Progenitor cell of endocrine pancreas (in vitro differentiated cells): ENCODE data around the gene CNOT3. TPM values are rescaled to one million over a fixed set of nuclear protein-coding genes. Genes with fewer than 3 reads are reported as not detected.
A peak's percentile ranks its signal among the peaks of the same experiment; 100 is the strongest.

ENCODE experiments used
- DNase-seq: peaks from one replicate; pipeline ENCODE4 v3.0.0; 2021; ENCODE audit warnings: low spot score; ENCODE audit not compliant: unreplicated experiment
- H3K27ac Mint-ChIP-seq: 2 replicates; pipeline ENCODE4 v1.8.0; 2021; ENCODE audit warnings: mild to moderate bottlenecking, moderate library complexity, mixed read lengths
- H3K27me3 Mint-ChIP-seq: 2 replicates; pipeline ENCODE4 v1.8.0; 2021; ENCODE audit warnings: mixed read lengths
- H3K36me3 Mint-ChIP-seq: 2 replicates; pipeline ENCODE4 v1.8.0; 2022; ENCODE audit warnings: mixed read lengths; ENCODE audit not compliant: insufficient read depth
- H3K4me1 Mint-ChIP-seq: 2 replicates; pipeline ENCODE4 v1.8.0; 2021; ENCODE audit warnings: low read depth, mixed read lengths
- H3K4me3 Mint-ChIP-seq: 2 replicates; pipeline ENCODE4 v1.8.0; 2021; ENCODE audit warnings: low read depth, mild to moderate bottlenecking, moderate library complexity, mixed read lengths
- H3K9me3 Mint-ChIP-seq: 2 replicates; pipeline ENCODE4 v1.8.0; 2021; ENCODE audit warnings: low read depth, mixed read lengths
- total RNA-seq: library from RNA; stranded (reverse); gene quantifications from 2 replicates; pipeline ENCODE4 v1.2.1, GENCODE V29; 2021
- TF ChIP-seq, protein P1 (sequence below): fragments of 200-600 bp; sonication (generic); IDR thresholded peaks from one replicate; pipeline ENCODE4 v1.5.0; 2021; ENCODE audit warnings: antibody characterized with exemption, mild to moderate bottlenecking; ENCODE audit not compliant: unreplicated experiment

Gene CNOT3
- total RNA-seq, 1 donor from 2014 or later: 77.3 TPM

DNA sequence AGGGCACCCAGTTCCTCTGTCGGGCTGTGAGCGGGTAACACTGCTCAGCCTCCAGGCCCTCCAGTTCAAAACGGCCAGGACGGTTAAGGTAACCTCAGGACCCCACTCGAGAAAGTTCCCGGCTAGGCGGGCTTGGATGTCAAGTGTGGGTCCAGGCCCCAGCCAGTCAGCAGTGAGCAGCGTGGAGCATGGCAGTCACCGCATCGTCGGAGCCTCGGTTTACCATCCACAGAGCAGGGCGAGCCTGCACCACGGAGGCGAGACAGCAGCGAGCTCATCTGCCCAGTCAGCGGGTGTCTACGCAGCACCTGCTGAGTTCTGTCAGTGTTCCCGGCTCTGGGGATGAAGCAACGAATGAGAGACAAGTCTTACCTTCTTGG lies 8.0 kb upstream of the CNOT3 start:
- Mint-ChIP-seq H3K36me3 (peaks cover 5% of the 10 kb centered on the region), H3K4me3 (no peak overlapping the region), H3K27ac (no peak overlapping the region), H3K27me3 (no peaks in the 10 kb centered on the region), H3K4me1 (no peaks in the 10 kb centered on the region), H3K9me3 (no peaks in the 10 kb centered on the region)
- DNase-seq: no peak
- TF ChIP-seq, protein P1, sequence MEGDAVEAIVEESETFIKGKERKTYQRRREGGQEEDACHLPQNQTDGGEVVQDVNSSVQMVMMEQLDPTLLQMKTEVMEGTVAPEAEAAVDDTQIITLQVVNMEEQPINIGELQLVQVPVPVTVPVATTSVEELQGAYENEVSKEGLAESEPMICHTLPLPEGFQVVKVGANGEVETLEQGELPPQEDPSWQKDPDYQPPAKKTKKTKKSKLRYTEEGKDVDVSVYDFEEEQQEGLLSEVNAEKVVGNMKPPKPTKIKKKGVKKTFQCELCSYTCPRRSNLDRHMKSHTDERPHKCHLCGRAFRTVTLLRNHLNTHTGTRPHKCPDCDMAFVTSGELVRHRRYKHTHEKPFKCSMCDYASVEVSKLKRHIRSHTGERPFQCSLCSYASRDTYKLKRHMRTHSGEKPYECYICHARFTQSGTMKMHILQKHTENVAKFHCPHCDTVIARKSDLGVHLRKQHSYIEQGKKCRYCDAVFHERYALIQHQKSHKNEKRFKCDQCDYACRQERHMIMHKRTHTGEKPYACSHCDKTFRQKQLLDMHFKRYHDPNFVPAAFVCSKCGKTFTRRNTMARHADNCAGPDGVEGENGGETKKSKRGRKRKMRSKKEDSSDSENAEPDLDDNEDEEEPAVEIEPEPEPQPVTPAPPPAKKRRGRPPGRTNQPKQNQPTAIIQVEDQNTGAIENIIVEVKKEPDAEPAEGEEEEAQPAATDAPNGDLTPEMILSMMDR: no peak

DNA sequence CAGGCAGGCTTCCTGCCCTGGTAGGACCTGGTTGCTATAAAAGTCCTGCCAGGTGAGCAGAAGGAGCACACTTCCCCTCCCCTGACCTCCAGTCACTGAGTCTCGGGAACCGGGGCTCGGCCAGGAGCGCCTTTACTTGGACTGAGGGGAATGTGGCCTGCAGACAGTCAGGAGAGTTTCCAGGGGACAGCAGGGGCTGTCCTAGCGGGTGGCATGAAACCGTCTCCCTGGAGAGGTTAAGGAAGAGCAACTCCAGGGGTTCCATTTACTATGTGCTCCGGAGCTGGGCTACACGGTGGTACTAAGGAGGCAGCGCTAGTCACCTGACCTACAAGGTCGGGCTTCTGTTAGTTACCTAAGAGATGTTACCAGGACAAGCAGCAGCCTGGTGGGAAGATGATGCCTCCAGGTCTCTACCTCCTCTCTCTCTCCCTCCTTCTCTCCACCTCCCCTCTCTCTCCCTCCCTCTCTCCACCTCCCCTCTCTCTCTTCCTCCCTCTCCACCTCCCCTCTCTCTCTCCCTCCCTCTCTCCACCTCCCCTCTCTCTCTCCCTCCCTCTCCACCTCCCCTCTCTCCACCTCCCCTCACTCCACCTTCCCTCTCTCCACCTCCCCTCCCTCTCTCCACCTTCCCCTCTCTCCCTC lies 4.1 kb upstream of the CNOT3 start:
- DNase-seq: peak; percentile 38
- Mint-ChIP-seq H3K27me3 (no peaks in the 10 kb centered on the region), H3K9me3 (no peaks in the 10 kb centered on the region), H3K27ac (no peak overlapping the region), H3K4me3 (no peak overlapping the region), H3K4me1 (peaks cover 9% of the 10 kb centered on the region), H3K36me3 (no peaks in the 10 kb centered on the region)
- TF ChIP-seq, protein P1: no peak

DNA sequence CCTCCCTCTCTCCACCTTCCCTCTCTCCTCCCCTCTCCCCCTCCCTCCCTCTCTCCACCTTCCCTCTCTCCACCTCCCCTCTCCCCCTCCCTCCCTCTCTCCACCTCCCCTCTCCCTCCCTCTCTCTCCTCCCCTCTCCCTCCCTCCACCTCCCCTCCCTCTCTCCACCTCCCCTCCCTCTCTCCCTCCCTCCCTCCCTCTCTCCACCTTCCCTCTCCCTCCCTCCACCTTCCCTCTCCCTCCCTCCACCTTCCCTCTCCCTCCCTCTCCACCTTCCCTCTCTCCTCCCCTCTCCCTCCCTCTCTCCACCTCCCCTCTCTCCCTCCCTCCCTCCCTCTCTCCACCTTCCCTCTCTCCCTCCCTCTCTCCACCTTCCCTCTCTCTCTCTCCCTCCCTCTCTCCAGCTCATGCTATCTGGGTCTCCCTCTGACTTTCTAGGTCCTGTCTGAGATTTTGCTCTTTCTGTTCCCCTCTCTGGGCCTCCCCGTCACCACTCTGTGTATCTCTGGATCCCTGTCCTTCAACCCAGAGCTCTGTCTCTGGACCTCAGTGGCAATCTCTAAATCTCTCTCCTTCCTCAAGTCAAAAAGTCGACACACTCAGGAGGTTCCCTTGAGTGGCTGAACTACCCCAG lies 3.5 kb upstream of the CNOT3 start:
- peaks cover under 1% of the 10 kb centered on the region for H3K36me3 Mint-ChIP-seq
- TF ChIP-seq, protein P1: no peak
- H3K27ac Mint-ChIP-seq: no peak overlapping the region
- H3K9me3 Mint-ChIP-seq: no peaks in the 10 kb centered on the region
- no peak overlapping the region for H3K4me3 Mint-ChIP-seq
- no peak for DNase-seq
- H3K27me3 Mint-ChIP-seq: no peaks in the 10 kb centered on the region
- peaks cover 14% of the 10 kb centered on the region for H3K4me1 Mint-ChIP-seq

DNA sequence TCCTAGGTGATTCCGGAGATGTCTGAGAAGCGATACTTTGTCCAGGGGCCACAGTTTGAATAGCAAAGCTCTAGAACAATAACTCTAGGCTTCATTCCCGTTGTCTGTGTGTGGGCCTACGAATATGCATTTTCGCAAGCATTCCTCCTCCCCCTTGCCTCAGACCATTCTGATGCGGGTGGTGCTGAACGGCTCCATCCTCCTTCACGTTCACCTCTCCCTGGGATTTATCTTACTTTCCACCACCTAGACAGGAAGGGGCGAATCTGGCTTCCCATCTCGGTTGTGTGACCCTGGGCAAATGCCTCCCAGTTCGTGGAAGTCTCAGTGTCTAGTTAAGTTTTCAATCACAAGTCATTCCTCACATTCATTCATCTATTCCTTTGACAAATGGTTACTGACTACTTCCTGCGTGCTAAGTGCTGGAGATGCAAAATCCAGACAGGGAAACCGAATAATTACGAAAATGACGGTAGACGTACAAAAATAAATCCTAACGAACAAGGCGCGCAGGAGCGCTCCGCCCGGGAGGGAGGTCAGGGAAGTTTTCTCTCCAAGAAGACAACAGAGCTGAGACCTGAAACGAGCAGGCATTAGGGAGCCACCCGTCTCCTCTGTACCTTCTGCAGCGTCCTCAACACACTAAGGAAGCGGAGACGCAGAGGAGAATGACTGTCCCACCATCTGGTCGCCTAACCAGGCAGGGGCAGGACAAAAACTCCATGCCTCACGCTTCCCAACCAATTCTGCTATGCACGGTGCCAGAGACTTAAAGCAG lies 1.3 kb upstream of the CNOT3 start:
- peaks cover 18% of the 10 kb centered on the region for H3K4me1 Mint-ChIP-seq
- no peaks in the 10 kb centered on the region for H3K27me3 Mint-ChIP-seq

More for the DNA sequence above, 1.3 kb upstream of the CNOT3 start:
- Mint-ChIP-seq H3K9me3 (no peaks in the 10 kb centered on the region), H3K27ac (peak overlapping the region; percentile 94), H3K36me3 (peaks cover 3% of the 10 kb centered on the region), H3K4me3 (peak overlapping the region; percentile 87)
- TF ChIP-seq, protein P1: no peak
- no peak for DNase-seq
